ENCODE measurements around the gene MAFG. TPM values are rescaled to one million over a fixed set of nuclear protein-coding genes. Genes with fewer than 3 reads are reported as not detected.
A peak's percentile ranks its signal among the peaks of the same experiment; 100 is the strongest.

MAFG gene
- total and polyA plus RNA-seq, 2 of the 13 experiments (the other 11 are each of a cell fraction or from before 2014, with no cell fraction given) = 14.5 to 20.0 TPM

DNA sequence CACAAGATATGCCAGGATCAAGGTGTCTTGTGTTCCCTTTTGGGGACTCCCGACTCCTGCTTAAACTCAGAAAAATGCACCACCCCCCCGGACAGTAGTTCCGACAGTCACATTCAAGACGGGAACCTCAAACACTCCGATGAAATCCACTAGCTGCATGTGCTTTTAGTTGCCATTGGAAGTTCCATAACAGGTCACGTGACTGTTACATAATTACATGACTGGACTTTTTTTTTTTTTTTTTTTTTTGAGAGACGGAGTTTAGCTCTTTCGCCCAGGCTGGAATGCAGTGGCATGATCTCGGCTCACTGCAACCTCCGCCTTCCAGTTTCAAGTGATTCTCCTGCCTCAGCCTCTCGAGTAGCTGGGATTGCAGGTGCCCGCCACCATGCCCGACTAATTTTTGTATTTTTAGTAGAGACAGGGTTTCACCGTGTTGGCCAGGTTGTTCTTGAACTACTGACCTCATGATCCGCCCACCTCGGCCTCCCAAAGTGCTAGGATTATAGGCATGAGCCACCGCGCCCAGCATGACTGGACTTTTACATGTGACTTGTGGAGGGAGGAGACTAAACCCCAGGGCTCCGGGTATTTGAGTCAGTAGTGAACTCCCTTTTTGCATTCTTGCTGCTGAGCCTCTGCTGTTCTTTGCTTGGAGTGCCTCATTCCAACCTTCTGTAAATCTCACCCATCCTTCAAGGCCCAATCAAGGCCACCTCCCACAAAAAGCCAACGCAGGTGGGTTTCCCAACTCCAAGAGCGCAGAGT is 11.1 kb downstream of the MAFG start (continued):
- TF ChIP-seq ZNF510 (CRISPR knock-in tag; IDR thresholded peaks at IDR 0.05; ENCODE audit: low read depth) (0 out of 2 replicates have a peak, but pooled peaks have one; percentile 65), SPEN (CRISPR knock-in tag; IDR thresholded peaks at IDR 0.05; ENCODE audit: low read depth) (0 out of 2 replicates have a peak, but pooled peaks have one; percentile 27), ZKSCAN1 (IDR thresholded peaks at IDR 0.05; ENCODE audit: low read length) (no peak), THAP11 (CRISPR knock-in tag; IDR thresholded peaks at IDR 0.05) (no peak)

DNA sequence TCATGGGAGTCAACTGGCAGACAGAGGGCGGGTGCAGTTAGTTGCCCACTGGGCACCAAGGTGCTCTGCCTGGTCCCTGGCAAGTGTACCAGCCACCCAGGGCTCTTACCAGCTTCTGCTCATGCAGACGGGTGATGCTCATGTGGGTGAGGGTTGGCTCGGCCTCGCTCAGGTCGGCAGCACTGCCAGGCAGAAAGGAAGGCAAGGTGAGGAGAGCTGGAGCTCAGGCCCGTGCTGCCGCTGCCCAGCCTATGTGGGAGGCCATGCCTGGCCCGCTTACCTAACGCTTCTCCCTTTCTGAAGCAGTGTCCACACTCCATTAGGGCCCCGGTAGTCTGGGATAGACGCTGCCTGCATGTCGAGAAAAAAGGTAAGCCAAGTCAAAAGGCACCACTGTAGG is 12.2 kb downstream of the MAFG start:
- ATAC-seq (no peak), DNase-seq (ENCODE audit: low spot score) (no peak), FAIRE-seq (no peak)
- H4K20me1 ChIP-seq (ENCODE audit: insufficient read depth, low read length) = no peaks in the 10 kb centered on the region; the same call in 1 of the 2 replicates
- ChIA-PET CTCF (ENCODE audit: low intra/inter-chr PET ratio, low total read pairs) (no interaction called here), POLR2A (interaction anchor here (2.7 to 2.8 kb wide), 2 partner anchors 12 to 38 kb away, joined by 9 to 49 read pairs; partner anchors contain the start of gene MAFG)
- H3K4me2 ChIP-seq (ENCODE audit: low read depth, low read length) = no peak overlapping the region
- H3K9me3 ChIP-seq (ENCODE audit: low read length) = no peaks in the 10 kb centered on the region
- H3K4me1 ChIP-seq (ENCODE audit: insufficient read depth, low read length) = peaks cover 34% of the 10 kb centered on the region
- no peak for TF ChIP-seq ZNF235 (CRISPR knock-in tag; IDR thresholded peaks at IDR 0.05; ENCODE audit: borderline replicate concordance)
- TF ChIP-seq CEBPG (CRISPR knock-in tag; IDR thresholded peaks at IDR 0.05) = no peak
- peak; percentile 23 for TF ChIP-seq RBM39 (IDR thresholded peaks at IDR 0.05; ENCODE audit: low read depth, low read length, poor library complexity, severe bottlenecking)
- TF ChIP-seq, protein P1, sequence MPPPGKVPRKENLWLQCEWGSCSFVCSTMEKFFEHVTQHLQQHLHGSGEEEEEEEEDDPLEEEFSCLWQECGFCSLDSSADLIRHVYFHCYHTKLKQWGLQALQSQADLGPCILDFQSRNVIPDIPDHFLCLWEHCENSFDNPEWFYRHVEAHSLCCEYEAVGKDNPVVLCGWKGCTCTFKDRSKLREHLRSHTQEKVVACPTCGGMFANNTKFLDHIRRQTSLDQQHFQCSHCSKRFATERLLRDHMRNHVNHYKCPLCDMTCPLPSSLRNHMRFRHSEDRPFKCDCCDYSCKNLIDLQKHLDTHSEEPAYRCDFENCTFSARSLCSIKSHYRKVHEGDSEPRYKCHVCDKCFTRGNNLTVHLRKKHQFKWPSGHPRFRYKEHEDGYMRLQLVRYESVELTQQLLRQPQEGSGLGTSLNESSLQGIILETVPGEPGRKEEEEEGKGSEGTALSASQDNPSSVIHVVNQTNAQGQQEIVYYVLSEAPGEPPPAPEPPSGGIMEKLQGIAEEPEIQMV (CRISPR knock-in tag; IDR thresholded peaks at IDR 0.05; ENCODE audit: low read depth) = no peak
- peak in 1 of 2 experiments; percentile 8; a peak in 1 of 4 replicates for TF ChIP-seq POLR2A (IDR thresholded peaks at IDR 0.05; ENCODE audit: insufficient read depth in 1 of 2, low read depth in 2 of 2, low read length in 2 of 2)
- in situ Hi-C loops (cut with HindIII; ENCODE audit: extremely low pct_ligation_motif_present, low pct_unique_long_range_greater_than_20kb) = no loop called here
- peaks cover 32% of the 10 kb centered on the region for H3K79me2 ChIP-seq (ENCODE audit: insufficient read depth, low read length)
- no peaks in the 10 kb centered on the region; a peak in 1 of 5 replicates for H3K27me3 ChIP-seq (ENCODE audit: control insufficient read depth in 1 of 2, insufficient read depth in 2 of 2, low read length in 2 of 2)
- 100% methylated on average over 10 of the region's 12 CpGs for WGBS (ENCODE audit: low lambda C conversion rate)
- H2AFZ ChIP-seq (ENCODE audit: low read length) = no peak overlapping the region
- H3K27ac ChIP-seq (ENCODE audit: extremely low read length, insufficient read depth, low read length) = no peak overlapping the region
- peaks cover 30 to 54% of the 10 kb centered on the region in 2 experiments for H3K36me3 ChIP-seq (replicated peaks in 1 of 2; ENCODE audit: control insufficient read depth in 1 of 2, insufficient read depth in 2 of 2, low read length in 2 of 2)
- H3K9ac ChIP-seq (ENCODE audit: insufficient read depth, low read depth, low read length) = no peak overlapping the region
- no peak overlapping the region for H3K4me3 ChIP-seq (replicated peaks in 1 of 3; ENCODE audit: insufficient read depth in 1 of 3, low read depth in 2 of 3, low read length in 3 of 3)
- intact Hi-C loops (cut with micrococcal nuclease; ENCODE audit: unreplicated experiment) = no loop called here
- BruUV-seq (replicated peaks) = no TSS peak

All from HepG2 (cell line).